Measurements from ENCODE around the gene FBXO41. TPM values are rescaled to one million over a fixed set of nuclear protein-coding genes. Genes with fewer than 3 reads are reported as not detected.

FBXO41 gene
- total and polyA plus RNA-seq, 4 donors: 0.25 to 4.7 (median 2.2) TPM

DNA sequence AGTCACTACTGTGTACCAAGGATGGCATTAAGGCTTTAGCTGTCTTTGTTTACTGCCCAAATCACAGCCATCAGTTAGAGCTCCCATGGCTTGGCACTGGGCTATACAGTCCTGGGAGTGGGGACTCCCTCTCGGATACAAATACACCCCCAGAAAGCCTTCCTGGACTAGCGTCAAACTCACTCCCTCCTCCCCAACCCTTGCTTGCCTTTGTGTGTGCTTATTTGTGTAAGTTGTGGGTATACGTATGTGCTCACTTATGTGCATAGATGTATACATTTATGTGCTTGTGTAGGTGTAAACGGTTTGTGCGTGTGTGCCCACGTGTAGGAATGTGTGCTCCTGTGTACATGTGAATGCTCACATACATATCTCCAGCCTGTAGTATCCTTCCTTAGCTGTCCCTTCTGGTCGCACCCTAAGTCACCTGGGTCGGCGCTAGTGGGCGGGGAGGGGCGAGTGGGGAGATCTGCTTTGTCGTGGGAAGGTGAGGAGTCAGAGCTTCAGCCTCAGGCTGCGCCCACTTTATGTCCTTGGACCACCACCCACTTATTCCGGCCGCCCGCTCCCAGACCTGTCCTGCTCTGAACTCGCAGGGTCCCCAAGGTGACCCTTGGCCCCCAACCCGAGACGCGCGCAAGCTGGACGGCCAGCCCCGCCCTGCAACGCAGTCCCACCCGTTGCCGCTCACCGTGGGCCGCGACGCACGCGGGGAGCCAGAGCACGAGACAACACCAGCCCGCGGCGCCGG lies 51.7 kb downstream of the FBXO41 start:
- H3K27ac ChIP-seq (ENCODE audit: low read depth in 1 of 2, low read length in 2 of 2): no peak overlapping the region
- H3K9me3 ChIP-seq (ENCODE audit: control insufficient read depth, low read length): no peaks in the 10 kb centered on the region
- H3K27me3 ChIP-seq (ENCODE audit: control insufficient read depth in 1 of 2, insufficient read depth in 2 of 2, low read length in 1 of 2): no peaks in the 10 kb centered on the region
- H3K36me3 ChIP-seq (ENCODE audit: control insufficient read depth in 1 of 2, insufficient read depth in 2 of 2, low read length in 1 of 2): no peaks in the 10 kb centered on the region
- peak overlapping the region; percentile 22 to 58 for H3K4me3 ChIP-seq (ENCODE audit: low read length in 2 of 2)
- no peak for ATAC-seq (ENCODE audit: low FRiP score)
- intact Hi-C loops (cut with DNase I): loop anchor here (5.0 kb wide), 2 partner anchors 155 to 505 kb away; partner anchors contain the start of genes ALMS1 (in 1 of the 2) and TPRKB (in 1 of the 2)
- WGBS, 2 donors: 1 to 2% methylated on average over 24 to 37 of the region's 37 CpGs
- no peak for DNase-seq
- H3K4me1 ChIP-seq (ENCODE audit: control insufficient read depth in 1 of 2, insufficient read depth in 2 of 2, low read length in 2 of 2): no peaks in the 10 kb centered on the region

DNA sequence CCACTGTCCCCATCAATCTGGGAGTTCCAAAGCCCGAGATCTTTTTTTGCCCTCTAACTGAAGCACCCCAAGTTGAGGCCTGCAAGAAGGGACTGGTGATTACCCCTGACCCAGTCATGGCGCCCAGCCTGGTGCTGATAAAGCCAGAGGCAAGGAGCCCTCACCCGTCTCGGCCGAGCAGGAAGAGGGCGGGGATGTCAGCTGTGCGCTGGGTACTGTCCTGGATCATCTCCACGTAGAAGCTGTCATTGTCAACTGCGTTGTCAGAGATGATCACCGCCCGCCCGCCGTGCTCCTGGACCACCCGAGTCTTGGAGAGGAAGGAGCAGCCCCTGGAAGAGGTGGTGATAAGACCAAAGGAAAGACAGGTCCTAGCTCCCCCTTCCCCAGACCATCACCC lies 55.6 kb downstream of the FBXO41 start:
- ATAC-seq (ENCODE audit: low FRiP score) (no peak), DNase-seq (no peak)
- Histone ChIP-seq H3K36me3 (ENCODE audit: control insufficient read depth in 1 of 2, insufficient read depth in 2 of 2, low read length in 1 of 2) (peaks cover 0 to 3% of the 10 kb centered on the region in 2 donors), H3K27ac (ENCODE audit: low read depth in 1 of 2, low read length in 2 of 2) (no peak overlapping the region), H3K27me3 (ENCODE audit: control insufficient read depth in 1 of 2, insufficient read depth in 2 of 2, low read length in 1 of 2) (no peaks in the 10 kb centered on the region), H3K4me3 (ENCODE audit: low read length in 2 of 2) (no peak overlapping the region), H3K4me1 (ENCODE audit: control insufficient read depth in 1 of 2, insufficient read depth in 2 of 2, low read length in 2 of 2) (no peaks in the 10 kb centered on the region), H3K9me3 (ENCODE audit: control insufficient read depth, low read length) (no peaks in the 10 kb centered on the region)
- intact Hi-C loops (cut with DNase I): no loop called here
- 80 to 83% methylated on average over 14 of the region's 14 CpGs for WGBS, 2 donors

DNA sequence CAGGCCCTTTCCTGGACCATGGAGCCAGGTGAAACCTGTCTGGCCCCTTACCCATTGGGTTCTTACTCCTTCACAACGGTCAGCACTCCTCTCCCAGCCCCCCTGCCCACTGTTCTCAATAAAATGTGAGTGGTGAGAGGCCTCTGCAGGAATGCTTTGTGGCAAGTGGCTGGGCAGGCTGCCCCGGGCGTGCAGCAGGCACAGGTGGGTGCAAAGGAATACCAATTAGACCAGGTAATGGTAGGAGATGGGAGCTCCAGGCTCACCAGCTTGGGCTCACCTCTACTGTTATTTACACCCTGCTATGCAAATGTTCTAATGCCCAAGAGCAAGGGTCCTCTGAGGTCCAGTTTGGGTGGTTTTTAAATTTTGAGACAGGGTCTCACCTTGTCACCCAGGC lies 57.2 kb downstream of the FBXO41 start:
- no peak overlapping the region for H3K27ac ChIP-seq (ENCODE audit: low read depth in 1 of 2, low read length in 2 of 2)
- H3K36me3 ChIP-seq (ENCODE audit: control insufficient read depth in 1 of 2, insufficient read depth in 2 of 2, low read length in 1 of 2): peaks cover 0 to 3% of the 10 kb centered on the region in 2 donors

DNA sequence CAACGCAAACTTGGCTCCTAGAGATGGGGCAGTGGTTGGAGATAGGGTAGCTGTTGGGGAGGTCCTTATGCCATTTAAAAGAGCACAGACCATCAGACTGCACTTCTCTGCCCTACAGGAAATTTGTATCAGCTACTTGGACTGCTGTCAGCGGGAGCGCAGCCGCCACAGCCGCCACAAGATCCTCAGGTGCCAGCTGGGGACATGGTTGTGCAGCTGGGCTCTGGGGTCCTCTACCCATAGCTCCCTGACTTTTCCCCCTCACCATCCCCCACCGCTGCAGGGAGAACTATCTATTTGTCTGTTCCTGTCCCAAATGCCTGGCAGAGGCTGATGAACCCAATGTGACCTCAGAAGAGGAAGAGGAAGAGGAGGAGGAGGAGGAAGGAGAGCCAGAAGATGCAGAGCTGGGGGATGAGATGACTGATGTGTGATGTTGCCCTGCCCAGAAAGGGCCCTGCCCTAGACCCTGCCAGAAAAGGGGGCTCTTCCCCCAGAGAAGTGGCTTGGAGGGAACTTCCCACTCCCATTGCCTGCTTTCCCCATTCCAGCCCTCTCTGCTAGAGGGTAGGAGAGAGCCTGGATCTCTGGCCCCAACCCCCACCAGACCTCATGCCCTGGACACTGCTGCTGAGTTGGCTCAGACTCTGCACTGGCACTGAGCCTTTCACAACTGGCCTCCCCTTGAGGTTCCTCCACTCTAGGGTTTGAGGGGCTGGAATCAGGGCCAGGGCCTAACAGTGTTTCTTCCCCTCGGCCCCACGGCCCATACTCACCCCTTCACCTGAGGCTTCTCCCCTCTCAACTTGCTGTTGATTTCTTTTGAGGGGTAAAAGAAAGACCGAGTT lies 58.5 kb downstream of the FBXO41 start:
- H3K4me1 ChIP-seq (ENCODE audit: control insufficient read depth in 1 of 2, insufficient read depth in 2 of 2, low read length in 2 of 2): no peaks in the 10 kb centered on the region
- no peaks in the 10 kb centered on the region for H3K27me3 ChIP-seq (ENCODE audit: control insufficient read depth in 1 of 2, insufficient read depth in 2 of 2, low read length in 1 of 2)
- no peak overlapping the region for H3K4me3 ChIP-seq (ENCODE audit: low read length in 2 of 2)
- no peak for ATAC-seq (ENCODE audit: low FRiP score)
- intact Hi-C loops (cut with DNase I): no loop called here
- 76 to 80% methylated on average over 9 of the region's 9 CpGs for WGBS, 2 donors
- H3K27ac ChIP-seq (ENCODE audit: low read depth in 1 of 2, low read length in 2 of 2): no peak overlapping the region
- DNase-seq: no peak
- H3K36me3 ChIP-seq (ENCODE audit: control insufficient read depth in 1 of 2, insufficient read depth in 2 of 2, low read length in 1 of 2): peaks cover 0 to 4% of the 10 kb centered on the region in 2 donors
- H3K9me3 ChIP-seq (ENCODE audit: control insufficient read depth, low read length): no peaks in the 10 kb centered on the region

More for the DNA sequence above, 57.2 kb downstream of the FBXO41 start:
- Histone ChIP-seq H3K4me3 (ENCODE audit: low read length in 2 of 2) (no peak overlapping the region), H3K9me3 (ENCODE audit: control insufficient read depth, low read length) (no peaks in the 10 kb centered on the region), H3K4me1 (ENCODE audit: control insufficient read depth in 1 of 2, insufficient read depth in 2 of 2, low read length in 2 of 2) (no peaks in the 10 kb centered on the region), H3K27me3 (ENCODE audit: control insufficient read depth in 1 of 2, insufficient read depth in 2 of 2, low read length in 1 of 2) (no peaks in the 10 kb centered on the region)
- ATAC-seq (ENCODE audit: low FRiP score) (no peak), DNase-seq (no peak)
- intact Hi-C loops (cut with DNase I): no loop called here
- 82 to 83% methylated on average over 3 of the region's 3 CpGs for WGBS, 2 donors

DNA sequence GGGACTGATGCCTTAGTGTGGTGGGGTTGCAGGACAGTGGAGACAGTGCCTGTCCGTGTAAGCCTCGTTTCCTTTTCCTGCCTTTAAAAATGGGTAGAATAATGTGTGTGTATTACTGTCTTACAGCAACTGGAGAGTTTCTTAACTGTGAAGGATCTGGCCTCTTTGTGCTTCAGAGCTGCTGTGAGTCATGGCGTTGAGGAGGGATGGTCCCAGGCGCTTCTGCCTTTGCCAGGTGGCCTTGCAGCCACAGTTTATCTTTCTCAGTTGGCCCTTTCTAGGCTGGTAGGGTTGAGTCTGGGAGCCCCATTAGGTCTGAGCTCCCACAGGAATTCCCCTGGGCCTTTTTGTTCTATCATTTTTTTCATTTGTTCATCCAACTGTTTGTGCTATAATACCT lies 60.5 kb downstream of the FBXO41 start:
- Histone ChIP-seq H3K36me3 (ENCODE audit: control insufficient read depth in 1 of 2, insufficient read depth in 2 of 2, low read length in 1 of 2) (peaks cover 0 to 4% of the 10 kb centered on the region in 2 donors), H3K27me3 (ENCODE audit: control insufficient read depth in 1 of 2, insufficient read depth in 2 of 2, low read length in 1 of 2) (no peaks in the 10 kb centered on the region), H3K27ac (ENCODE audit: low read depth in 1 of 2, low read length in 2 of 2) (no peak overlapping the region), H3K9me3 (ENCODE audit: control insufficient read depth, low read length) (no peaks in the 10 kb centered on the region), H3K4me1 (ENCODE audit: control insufficient read depth in 1 of 2, insufficient read depth in 2 of 2, low read length in 2 of 2) (no peaks in the 10 kb centered on the region), H3K4me3 (ENCODE audit: low read length in 2 of 2) (no peak overlapping the region)
- intact Hi-C loops (cut with DNase I): no loop called here
- DNase-seq (no peak), ATAC-seq (ENCODE audit: low FRiP score) (no peak)
- 88 to 94% methylated on average over 4 of the region's 4 CpGs for WGBS, 2 donors

DNA sequence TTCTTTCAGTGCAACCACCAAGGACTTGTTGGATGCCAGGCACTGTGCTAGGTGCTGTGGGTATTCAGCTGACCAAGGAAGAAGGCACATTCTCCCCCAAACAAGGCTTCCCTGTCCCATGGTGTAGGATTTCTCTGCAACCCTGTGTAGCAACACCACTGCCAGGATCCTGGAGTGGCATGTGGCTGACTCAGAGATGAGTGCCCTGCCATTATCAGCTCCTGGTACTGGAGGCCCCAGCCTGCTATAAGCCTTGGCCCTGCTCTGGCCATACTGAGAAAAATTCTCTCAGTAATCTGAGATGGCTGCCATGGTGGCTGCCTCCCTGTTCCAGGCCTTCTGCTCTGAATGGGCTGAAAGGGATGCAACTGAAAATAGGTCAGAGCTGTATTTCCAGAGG lies 66.0 kb downstream of the FBXO41 start:
- peaks cover 0 to 1% of the 10 kb centered on the region in 2 donors for H3K36me3 ChIP-seq (ENCODE audit: control insufficient read depth in 1 of 2, insufficient read depth in 2 of 2, low read length in 1 of 2)
- no peaks in the 10 kb centered on the region for H3K27me3 ChIP-seq (ENCODE audit: control insufficient read depth in 1 of 2, insufficient read depth in 2 of 2, low read length in 1 of 2)
- H3K27ac ChIP-seq (ENCODE audit: low read depth in 1 of 2, low read length in 2 of 2): no peak overlapping the region
- ATAC-seq (ENCODE audit: low FRiP score): no peak
- no peaks in the 10 kb centered on the region for H3K4me1 ChIP-seq (ENCODE audit: control insufficient read depth in 1 of 2, insufficient read depth in 2 of 2, low read length in 2 of 2)
- no peak for DNase-seq
- intact Hi-C loops (cut with DNase I): no loop called here
- no peak overlapping the region for H3K4me3 ChIP-seq (ENCODE audit: low read length in 2 of 2)
- H3K9me3 ChIP-seq (ENCODE audit: control insufficient read depth, low read length): no peaks in the 10 kb centered on the region

DNA sequence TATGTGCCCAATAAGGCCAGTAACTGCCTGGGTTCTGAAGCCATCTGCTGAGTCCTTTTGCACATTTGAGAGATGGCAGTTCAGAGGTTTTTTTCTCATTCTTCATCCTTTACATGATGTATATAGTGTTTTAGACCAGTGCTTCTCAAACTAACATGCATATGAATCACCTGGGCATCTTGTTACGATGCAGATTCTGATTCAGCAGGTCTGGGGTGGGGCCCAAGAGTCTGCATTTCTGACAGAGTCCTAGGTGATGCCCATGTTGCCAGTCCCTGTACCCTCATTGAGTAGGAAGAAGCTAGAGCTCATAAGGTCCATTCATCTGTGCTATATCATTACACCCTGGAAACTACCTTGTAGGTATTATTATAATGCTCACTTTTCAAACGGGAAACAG lies 66.5 kb downstream of the FBXO41 start:
- DNase-seq (no peak), ATAC-seq (ENCODE audit: low FRiP score) (no peak)
- H3K36me3 ChIP-seq (ENCODE audit: control insufficient read depth in 1 of 2, insufficient read depth in 2 of 2, low read length in 1 of 2): peaks cover 0 to 1% of the 10 kb centered on the region in 2 donors
- H3K27me3 ChIP-seq (ENCODE audit: control insufficient read depth in 1 of 2, insufficient read depth in 2 of 2, low read length in 1 of 2): no peaks in the 10 kb centered on the region
- no peak overlapping the region for H3K4me3 ChIP-seq (ENCODE audit: low read length in 2 of 2)
- no peak overlapping the region for H3K27ac ChIP-seq (ENCODE audit: low read depth in 1 of 2, low read length in 2 of 2)
- H3K9me3 ChIP-seq (ENCODE audit: control insufficient read depth, low read length): no peaks in the 10 kb centered on the region
- H3K4me1 ChIP-seq (ENCODE audit: control insufficient read depth in 1 of 2, insufficient read depth in 2 of 2, low read length in 2 of 2): no peaks in the 10 kb centered on the region
- intact Hi-C loops (cut with DNase I): no loop called here
- 81 to 87% methylated on average over 2 of the region's 2 CpGs for WGBS, 2 donors

DNA sequence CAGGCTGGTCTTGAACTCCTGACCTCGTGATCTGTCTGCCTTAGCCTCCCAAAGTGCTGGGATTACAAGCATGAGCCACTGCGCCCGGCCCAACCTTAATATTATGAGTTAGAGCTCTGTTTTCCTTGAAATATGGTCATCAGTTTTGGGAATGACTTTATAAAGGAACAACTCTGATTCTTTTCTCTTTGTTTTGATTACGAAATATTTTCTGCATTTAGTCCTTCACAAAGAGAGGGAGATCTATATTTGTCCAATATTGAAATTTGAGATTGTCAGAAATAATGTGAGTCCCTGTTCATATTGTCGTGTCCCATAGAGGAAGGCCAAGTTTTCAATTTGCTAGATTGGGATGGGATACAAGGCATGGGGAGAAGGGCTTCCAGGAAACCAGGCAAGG lies 67.1 kb downstream of the FBXO41 start:
- intact Hi-C loops (cut with DNase I): no loop called here
- WGBS, 2 donors: 91 to 94% methylated on average over 5 of the region's 5 CpGs
- H3K27ac ChIP-seq (ENCODE audit: low read depth in 1 of 2, low read length in 2 of 2): no peak overlapping the region
- no peaks in the 10 kb centered on the region for H3K9me3 ChIP-seq (ENCODE audit: control insufficient read depth, low read length)
- no peak overlapping the region for H3K4me3 ChIP-seq (ENCODE audit: low read length in 2 of 2)
- ATAC-seq (ENCODE audit: low FRiP score): no peak
- H3K4me1 ChIP-seq (ENCODE audit: control insufficient read depth in 1 of 2, insufficient read depth in 2 of 2, low read length in 2 of 2): no peaks in the 10 kb centered on the region
- H3K36me3 ChIP-seq (ENCODE audit: control insufficient read depth in 1 of 2, insufficient read depth in 2 of 2, low read length in 1 of 2): peaks cover 0 to 1% of the 10 kb centered on the region in 2 donors
- H3K27me3 ChIP-seq (ENCODE audit: control insufficient read depth in 1 of 2, insufficient read depth in 2 of 2, low read length in 1 of 2): no peaks in the 10 kb centered on the region
- DNase-seq: no peak

Data from aorta (tissue), 5 donors.